ENCODE data around the gene EED. TPM values are rescaled to one million over a fixed set of nuclear protein-coding genes. Genes with fewer than 3 reads are reported as not detected.

Gene EED
- polyA plus RNA-seq, 3 donors, result 2.3 to 17.8 (median 5.1) TPM

GRCh38 chr11:86241956-86242535 lies 2.5 kb upstream of the EED start:
- no peak overlapping the region for H2AFZ ChIP-seq (ENCODE audit: insufficient read depth, low read depth, low read length, poor library complexity, severe bottlenecking)
- no peak overlapping the region for H3K27ac Mint-ChIP-seq
- H3K9me3 Mint-ChIP-seq, result no peaks in the 10 kb centered on the region
- WGBS (ENCODE audit: insufficient coverage), result no CpG with 5 or more reads among the region's 4 CpGs
- H3K27me3 Mint-ChIP-seq (ENCODE audit: low read depth in 3 of 3), result peaks cover 0 to 1% (median 1%) of the 10 kb centered on the region in 3 donors
- TF ChIP-seq CTCF (IDR thresholded peaks at IDR 0.05), result no peak
- H3K4me3 Mint-ChIP-seq, result no peak overlapping the region
- peak in 2 of 3 donors; percentile 5 to 11 for DNase-seq
- no peak overlapping the region for H3K4me2 ChIP-seq (replicated peaks; ENCODE audit: extremely low read depth, low read length, poor library complexity, severe bottlenecking)
- peaks cover 18% of the 10 kb centered on the region for H3K79me2 ChIP-seq (ENCODE audit: insufficient read depth, low read length)
- H3K4me1 Mint-ChIP-seq, result peaks cover 9% of the 10 kb centered on the region
- H3K27ac ChIP-seq (ENCODE audit: low read depth in 1 of 2, low read length in 2 of 2), result no peak overlapping the region
- H3K36me3 Mint-ChIP-seq, result no peaks in the 10 kb centered on the region
- H3K9ac ChIP-seq (ENCODE audit: insufficient read depth, low read length, poor library complexity, severe bottlenecking), result no peak overlapping the region
- H3K9me3 ChIP-seq (replicated peaks in 1 of 2; ENCODE audit: control insufficient read depth in 1 of 2, insufficient read depth in 1 of 2, low read length in 2 of 2), result no peaks in the 10 kb centered on the region
- no peaks in the 10 kb centered on the region for H3K27me3 ChIP-seq (ENCODE audit: control insufficient read depth in 2 of 2, insufficient read depth in 2 of 2, low read length in 2 of 2)
- peaks cover 9% of the 10 kb centered on the region for H4K20me1 ChIP-seq (ENCODE audit: insufficient read depth, low read length)
- no peak overlapping the region for H3K4me3 ChIP-seq (replicated peaks in 1 of 3; ENCODE audit: low read depth in 2 of 3, low read length in 3 of 3)
- intact Hi-C loops (cut with micrococcal nuclease), result loop anchor here in 1 of 2 donors (10.0 kb wide), 2 partner anchors 387 to 577 kb away; partner anchors contain the start of genes CCDC83 and CREBZF
- H3K4me1 ChIP-seq (ENCODE audit: control insufficient read depth in 1 of 2, insufficient read depth in 2 of 2, low read length in 2 of 2), result peaks cover 22 to 25% of the 10 kb centered on the region in 2 donors
- H3K36me3 ChIP-seq (replicated peaks in 1 of 2; ENCODE audit: control insufficient read depth in 1 of 2, insufficient read depth in 2 of 2, low read length in 2 of 2), result no peaks in the 10 kb centered on the region

- peak overlapping the region in 2 of 7 donors; percentile 10 to 62 for H3K27ac Mint-ChIP-seq
- Histone ChIP-seq H4K20me1 (ENCODE audit: insufficient read depth, low read length) (peaks cover 23% of the 10 kb centered on the region), H3K9ac (ENCODE audit: insufficient read depth, low read length, poor library complexity, severe bottlenecking) (no peak overlapping the region), H3K36me3 (replicated peaks in 1 of 2; ENCODE audit: control insufficient read depth in 1 of 2, insufficient read depth in 2 of 2, low read length in 2 of 2) (no peaks in the 10 kb centered on the region), H3K4me3 (replicated peaks in 1 of 3; ENCODE audit: low read depth in 2 of 3, low read length in 3 of 3) (peak overlapping the region in 1 of 3 experiments; percentile 99), H3K4me2 (replicated peaks; ENCODE audit: extremely low read depth, low read length, poor library complexity, severe bottlenecking) (peak overlapping the region; percentile 91), H3K79me2 (ENCODE audit: insufficient read depth, low read length) (peaks cover 32% of the 10 kb centered on the region), H2AFZ (ENCODE audit: insufficient read depth, low read depth, low read length, poor library complexity, severe bottlenecking) (peak overlapping the region; percentile 93), H3K9me3 (replicated peaks in 1 of 2; ENCODE audit: control insufficient read depth in 1 of 2, insufficient read depth in 1 of 2, low read length in 2 of 2) (no peaks in the 10 kb centered on the region), H3K27ac (ENCODE audit: low read depth in 1 of 2, low read length in 2 of 2) (no peak overlapping the region), H3K4me1 (ENCODE audit: control insufficient read depth in 1 of 2, insufficient read depth in 2 of 2, low read length in 2 of 2) (peaks cover 23 to 25% of the 10 kb centered on the region in 2 donors), H3K27me3 (ENCODE audit: control insufficient read depth in 2 of 2, insufficient read depth in 2 of 2, low read length in 2 of 2) (no peaks in the 10 kb centered on the region)
- H3K4me1 Mint-ChIP-seq, result peaks cover 20% of the 10 kb centered on the region
- TF ChIP-seq CTCF (IDR thresholded peaks at IDR 0.05), result no peak
- no peaks in the 10 kb centered on the region for H3K36me3 Mint-ChIP-seq
- intact Hi-C loops (cut with micrococcal nuclease), result loop anchor here in 1 of 2 donors (10.0 kb wide), 2 partner anchors 389 to 579 kb away; partner anchors contain the start of genes CCDC83 and CREBZF
- 10% methylated on average over 2 of the region's 2 CpGs for WGBS (ENCODE audit: insufficient coverage)
- peaks cover 0 to 3% (median 0%) of the 10 kb centered on the region in 3 donors for H3K27me3 Mint-ChIP-seq (ENCODE audit: low read depth in 3 of 3)
- DNase-seq, result no peak
- H3K9me3 Mint-ChIP-seq, result no peaks in the 10 kb centered on the region
- peak overlapping the region; percentile 20 to 46 for H3K4me3 Mint-ChIP-seq
Observed at GRCh38 chr11:86243396-86243795, 1.2 kb upstream of the EED start.

Measured in CD14-positive monocyte (primary cell).